ENCODE measurements around the gene GNAT1. TPM values are rescaled to one million over a fixed set of nuclear protein-coding genes. Genes with fewer than 3 reads are reported as not detected.
A peak's percentile ranks its signal among the peaks of the same experiment; 100 is the strongest.

The GNAT1 gene
- total and polyA plus RNA-seq, 2 of the 13 experiments (the other 11 are each of a cell fraction or from before 2014, with no cell fraction given) = 0.15 TPM; not detected in 1

GRCh38 chr3:50204804-50205412, 13.5 kb downstream of the GNAT1 start, which contains the start of gene SLC38A3 (continued):
- TF ChIP-seq CCDC6 (CRISPR knock-in tag; IDR thresholded peaks at IDR 0.05) (no peak), ZBED4 (CRISPR knock-in tag; IDR thresholded peaks at IDR 0.05; ENCODE audit: borderline replicate concordance) (no peak), SRY (CRISPR knock-in tag; IDR thresholded peaks at IDR 0.05) (peak; percentile 64; the same call in 1 of the 2 replicates), SALL2 (CRISPR knock-in tag; IDR thresholded peaks at IDR 0.05) (0 out of 2 replicates have a peak, but pooled peaks have one; percentile 61), JUND (CRISPR knock-in tag; IDR thresholded peaks at IDR 0.05) (no peak), TCF7L2 (IDR thresholded peaks at IDR 0.05; ENCODE audit: low read depth, low read length) (no peak), ZBTB39 (CRISPR knock-in tag; IDR thresholded peaks at IDR 0.05) (peak; percentile 35; the same call in 1 of the 2 replicates), NR2F6 (IDR thresholded peaks at IDR 0.05) (no peak), NR2F6 (CRISPR knock-in tag; IDR thresholded peaks at IDR 0.05) (0 out of 2 replicates have a peak, but pooled peaks have one; percentile 10), ZNF335 (CRISPR knock-in tag; IDR thresholded peaks at IDR 0.05) (0 out of 2 replicates have a peak, but pooled peaks have one; percentile 39), MTF1 (CRISPR knock-in tag; IDR thresholded peaks at IDR 0.05) (no peak), ZNF772 (CRISPR knock-in tag; IDR thresholded peaks at IDR 0.05) (0 out of 2 replicates have a peak, but pooled peaks have one; percentile 34), ZNF430 (CRISPR knock-in tag; IDR thresholded peaks at IDR 0.05) (peak; percentile 10; the same call in 1 of the 2 replicates), SIN3A (IDR thresholded peaks at IDR 0.05; ENCODE audit: borderline replicate concordance, low read depth, low read length) (0 out of 2 replicates have a peak, but pooled peaks have one; percentile 30), FOXK1 (CRISPR knock-in tag; IDR thresholded peaks at IDR 0.05; ENCODE audit: borderline replicate concordance, low read depth) (peak; percentile 57; the same call in 1 of the 2 replicates), SNAPC2 (CRISPR knock-in tag; IDR thresholded peaks at IDR 0.05) (0 out of 2 replicates have a peak, but pooled peaks have one; percentile 36), YY1 (IDR thresholded peaks at IDR 0.05; ENCODE audit: insufficient read depth, insufficient replicate concordance, low read depth, low read length) (peak; percentile 49), KLF16 (CRISPR knock-in tag; IDR thresholded peaks at IDR 0.05) (peak in 1 of 2 experiments; percentile 27; a peak in 1 of 4 replicates), ZNF512 (CRISPR knock-in tag; IDR thresholded peaks at IDR 0.05) (no peak), ISL2 (CRISPR knock-in tag; IDR thresholded peaks at IDR 0.05) (0 out of 2 replicates have a peak, but pooled peaks have one; percentile 38), ZNF564 (CRISPR knock-in tag; IDR thresholded peaks at IDR 0.05) (0 out of 2 replicates have a peak, but pooled peaks have one; percentile 44), MXD3 (CRISPR knock-in tag; IDR thresholded peaks at IDR 0.05) (peak; percentile 19; the same call in 1 of the 2 replicates), ZFY (CRISPR knock-in tag; IDR thresholded peaks at IDR 0.05) (peak; percentile 10; the same call in 1 of the 2 replicates)

Measured in HepG2 (cell line).